HG03565 (cell line): ENCODE results near the gene ALOX12B.
"Not testable (repeated sequence)": the region's sequence is repeated elsewhere in the genome, so short reads cannot be mapped to it uniquely, and the experiment has no call there.

Source experiments
- ATAC-seq: cut with Tn5 transposase; IDR thresholded peaks from one replicate; pipeline ENCODE4 v1.9.1; 2021; ENCODE audit warnings: mild to moderate bottlenecking, moderate library complexity; ENCODE audit not compliant: unreplicated experiment

ALOX12B gene

DNA sequence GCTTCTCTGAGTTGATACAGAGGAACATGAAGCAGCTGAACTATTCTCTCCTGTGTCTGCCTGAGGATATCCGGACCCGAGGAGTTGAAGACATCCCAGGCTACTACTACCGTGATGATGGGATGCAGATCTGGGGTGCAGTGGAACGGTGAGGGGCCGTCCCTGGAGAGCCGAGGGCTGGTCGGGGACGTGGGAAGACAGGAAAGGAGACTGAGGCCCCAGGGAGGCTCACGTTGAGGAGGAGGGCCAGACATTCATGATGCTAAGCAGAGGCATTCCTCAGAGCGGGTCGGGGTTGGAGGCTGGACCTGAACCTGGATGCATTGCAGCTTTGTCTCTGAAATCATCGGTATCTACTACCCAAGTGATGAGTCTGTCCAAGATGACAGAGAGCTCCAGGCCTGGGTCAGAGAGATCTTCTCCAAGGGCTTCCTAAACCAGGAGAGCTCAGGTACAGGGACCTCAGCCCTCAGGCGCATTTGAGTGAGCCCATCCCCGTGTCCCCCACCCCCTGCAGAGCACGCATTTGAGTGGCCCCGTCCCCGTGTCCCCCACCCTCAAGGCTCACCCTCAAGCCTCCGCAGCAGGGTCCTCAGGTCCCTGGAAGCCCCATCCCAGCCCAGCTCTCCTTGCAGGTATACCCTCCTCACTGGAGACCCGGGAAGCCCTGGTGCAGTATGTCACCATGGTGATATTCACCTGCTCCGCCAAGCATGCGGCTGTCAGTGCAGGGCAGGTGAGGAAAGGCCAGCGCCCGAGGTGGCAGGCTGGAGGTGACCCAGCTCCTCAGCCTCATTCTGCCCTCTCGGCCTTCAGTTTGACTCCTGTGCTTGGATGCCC lies 40.4 kb downstream of the ALOX12B start:
- no peak for ATAC-seq

DNA sequence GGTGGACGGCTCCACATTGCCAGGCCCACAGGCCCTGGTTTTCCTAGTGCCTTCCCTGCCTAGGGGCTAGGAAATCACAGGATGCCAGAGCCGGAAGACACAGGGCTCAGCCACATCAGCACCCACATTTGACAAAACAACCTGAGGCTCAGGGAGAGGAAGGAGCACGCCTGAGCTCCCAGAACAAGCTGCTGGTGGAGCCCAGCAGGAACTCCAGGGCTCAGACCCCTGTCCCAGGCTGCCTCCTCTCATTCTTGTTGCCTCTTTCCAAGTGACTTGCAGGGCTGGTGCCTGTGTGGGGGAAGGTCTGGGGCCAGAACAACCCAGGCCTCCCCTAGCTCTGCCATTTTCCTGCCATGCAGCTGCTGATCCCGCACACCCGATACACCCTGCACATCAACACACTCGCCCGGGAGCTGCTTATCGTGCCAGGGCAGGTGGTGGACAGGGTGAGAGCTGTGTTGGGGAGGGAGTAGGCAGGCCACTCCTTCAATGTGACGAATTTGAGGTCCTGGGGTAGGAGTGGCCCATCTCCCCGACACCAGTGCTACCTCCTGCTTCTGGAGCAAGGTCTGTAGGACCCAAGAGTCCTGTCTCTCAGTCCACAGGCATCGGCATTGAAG lies 41.1 kb downstream of the ALOX12B start:
- ATAC-seq, result no peak

- no peak for ATAC-seq
These were observed 42.4 kb downstream of the ALOX12B start for GRCh38 chr17:8044819-8045810.

- no peak for ATAC-seq
These were observed 45.5 kb downstream of the ALOX12B start for GRCh38 chr17:8041979-8042378.

- ATAC-seq, result no peak
These were observed 46.1 kb downstream of the ALOX12B start for GRCh38 chr17:8041249-8041928.

DNA sequence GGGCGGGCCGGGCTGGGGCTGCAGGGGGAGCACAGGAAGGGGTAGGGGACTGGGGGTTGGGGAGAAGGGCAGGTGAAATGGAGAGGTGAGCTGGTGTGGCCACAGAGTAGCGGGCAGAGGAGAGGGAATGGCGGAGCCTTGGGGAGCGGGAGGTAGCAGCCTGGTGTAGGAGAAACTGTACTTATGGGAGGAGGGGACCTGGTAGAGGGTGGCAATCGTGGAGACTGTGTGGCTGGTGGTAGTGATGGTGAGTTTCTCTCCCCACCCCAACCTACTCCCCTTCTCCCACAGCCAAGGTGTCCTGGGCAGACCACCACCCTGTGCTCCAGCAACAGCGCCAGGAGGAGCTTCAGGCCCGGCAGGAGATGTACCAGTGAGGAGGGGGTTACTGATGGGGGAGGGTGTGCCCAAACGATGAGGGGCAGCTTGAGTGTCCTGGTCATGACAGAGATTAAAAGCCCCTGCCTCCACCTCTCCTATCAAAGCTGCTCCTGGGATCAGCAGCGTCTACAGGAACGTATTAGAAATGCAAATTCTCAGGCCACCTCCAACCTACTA lies 47.8 kb downstream of the ALOX12B start:
- no peak for ATAC-seq

- ATAC-seq, result no peak
These were observed 48.4 kb downstream of the ALOX12B start, which contains the start of gene ALOX15B for GRCh38 chr17:8038954-8039610. Gene ALOX15B, plus strand, starts transcription at chr17:8039059. Its CDS starts 97 bp downstream, at chr17:8039156.

GRCh38 chr17:8032442-8032841 lies 55.1 kb downstream of the ALOX12B start:
- no peak for ATAC-seq

DNA sequence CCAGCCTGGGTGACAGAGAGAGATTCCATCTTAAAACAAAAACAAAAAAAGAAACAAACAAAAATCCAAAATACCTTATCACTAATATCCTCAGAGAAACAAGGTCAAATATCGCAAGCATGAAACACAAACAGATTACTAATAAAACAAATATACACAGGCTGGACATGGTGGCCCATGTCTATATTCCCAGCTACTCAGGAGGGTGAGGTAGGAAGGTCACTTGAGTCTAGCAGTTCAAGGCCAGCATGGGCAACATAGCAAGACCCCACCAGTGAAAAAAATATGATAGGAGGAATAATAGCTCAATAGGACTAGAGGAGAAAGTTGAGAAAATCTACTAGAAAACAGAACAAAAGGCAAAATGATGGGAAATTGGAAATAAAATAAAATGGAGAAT lies 55.6 kb downstream of the ALOX12B start:
- no peak for ATAC-seq

GRCh38 chr17:8031261-8031661 lies 56.3 kb downstream of the ALOX12B start:
- no peak for ATAC-seq

DNA sequence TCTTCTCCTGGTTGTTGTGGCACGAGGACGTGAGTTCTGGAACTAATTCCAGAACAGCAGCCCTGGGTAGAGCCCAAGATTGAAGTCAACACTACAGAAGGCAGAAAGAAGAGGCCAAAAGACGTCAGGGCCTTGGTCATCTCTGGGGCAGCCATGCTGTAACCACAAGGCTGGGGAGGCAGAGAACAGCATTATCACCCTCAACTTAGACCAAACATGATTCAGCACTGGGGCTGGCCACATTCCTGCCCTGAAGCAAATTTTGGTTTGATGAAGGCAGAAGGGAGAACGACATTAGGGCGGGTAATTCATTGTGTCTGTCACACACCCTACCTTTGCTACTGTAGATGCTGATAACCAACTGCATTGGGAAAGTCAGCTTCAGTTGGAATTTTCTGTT lies 58.4 kb downstream of the ALOX12B start:
- no peak for ATAC-seq

- ATAC-seq, result no peak
These were observed 62.2 kb downstream of the ALOX12B start for GRCh38 chr17:8025176-8025911.

DNA sequence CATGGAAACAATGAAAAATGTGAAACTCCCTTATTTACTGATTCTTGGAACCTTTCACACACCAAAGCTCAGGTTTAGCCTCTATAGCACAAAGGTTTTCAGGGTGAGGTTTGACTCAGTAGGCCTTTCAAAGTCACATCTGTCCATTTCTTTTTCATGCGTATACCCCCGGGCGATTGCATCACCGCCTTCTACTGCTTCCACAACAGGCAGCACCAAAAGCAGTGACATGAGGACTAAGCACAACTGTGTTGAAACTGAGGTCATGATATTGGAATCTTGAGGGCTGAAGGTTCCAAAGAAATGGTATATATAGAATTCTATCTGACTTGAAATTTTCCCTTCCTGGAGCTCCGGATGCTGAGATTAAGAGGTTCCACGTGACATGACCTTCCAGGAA lies 63.4 kb downstream of the ALOX12B start:
- ATAC-seq, result not testable (repeated sequence)
